Upper lobe of left lung (tissue), 6 donors: ENCODE measurements around the gene GNB5. TPM values are rescaled to one million over a fixed set of nuclear protein-coding genes. Genes with fewer than 3 reads are reported as not detected.
"Not testable (repeated sequence)": the region's sequence is repeated elsewhere in the genome, so short reads cannot be mapped to it uniquely, and the experiment has no call there.

Source experiments
- ATAC-seq, 2 donors: fragments of 200-7000 bp; cut with Tn5 transposase; one replicate each; pipeline ENCODE4 v1.9.1; 2022; ENCODE audit warnings: mild to moderate bottlenecking in 2 of 2, moderate library complexity in 2 of 2; ENCODE audit not compliant: low FRiP score in 2 of 2
- DNase-seq, 2 donors: peaks; one replicate each; pipeline ENCODE4 v3.0.0-alpha.2; 2019 to 2020
- H3K27ac ChIP-seq, 4 donors: fragments of 200-600 bp; sonication (generic); one replicate each; pipeline ENCODE4 v1.5.1; 2016 to 2019
- H3K27me3 ChIP-seq, 4 donors: fragments of 200-600 bp; sonication (generic); one replicate each; pipeline ENCODE4 v1.5.1; 2017 to 2019
- H3K36me3 ChIP-seq, 4 donors: fragments of 200-600 bp; sonication (generic); one replicate each; pipeline ENCODE4 v1.5.1; 2016 to 2019
- H3K4me1 ChIP-seq, 4 donors: fragments of 200-600 bp; sonication (generic); one replicate each; pipeline ENCODE4 v1.5.1; 2018 to 2019
- H3K4me3 ChIP-seq, 4 donors: fragments of 200-600 bp; sonication (generic); one replicate each; pipeline ENCODE4 v1.5.1; 2017 to 2019; ENCODE audit warnings: mild to moderate bottlenecking in 2 of 4, moderate library complexity in 1 of 4
- H3K9me3 ChIP-seq, 4 donors: fragments of 200-600 bp; sonication (generic); one replicate each; pipeline ENCODE4 v1.5.1; 2018 to 2019
- EP300 ChIP-seq, 4 donors: sonication (generic); formaldehyde crosslinking; IDR thresholded peaks; one replicate each; pipeline ENCODE4 v1.5.1; 2017; ENCODE audit warnings: antibody characterized with exemption in 4 of 4, control low read depth in 2 of 4
- POLR2A ChIP-seq, 4 donors: fragments of 450-650 bp; IDR thresholded peaks; one replicate each; pipeline ENCODE4 v1.5.1; 2016 to 2017; ENCODE audit warnings: antibody characterized with exemption in 4 of 4, mild to moderate bottlenecking in 2 of 4
- POLR2AphosphoS5 ChIP-seq, 2 donors: sonication (generic); formaldehyde crosslinking; IDR thresholded peaks; one replicate each; pipeline ENCODE4 v1.5.1; 2017; ENCODE audit warnings: antibody characterized with exemption in 2 of 2
- WGBS, 2 donors: methylation state at CpG; one replicate each; pipeline ENCODE4 v1.1.5; 2017 to 2018; 5-methylcytosine and 5-hydroxymethylcytosine counted together
- total RNA-seq, 6 donors: library from RNA; depleted of rRNA in 4 of 6; stranded (reverse); fragments of >200 nt in 4 of 6; gene quantifications; one replicate each; pipeline versions ENCODE4 v1.1.0 to v1.2.1, GENCODE V29; 2016 to 2021
- TF ChIP-seq, protein P1 (sequence below), 6 experiments: fragments of 450-650 bp in 4 of 6; fragments of 200-600 bp in 2 of 6; sonication (generic) in 2 of 6; IDR thresholded peaks; one replicate each; pipeline ENCODE4 v1.5.1; 2016 to 2019; ENCODE audit warnings: antibody characterized with exemption in 6 of 6
- donor health status: DM: no; HTN: no; CAD: no; lungs with moderate emphysema.
- donor health status: DM: no; HTN: yes; CAD: no; lungs with severe emphysema.

Gene GNB5
- total RNA-seq, 6 donors from 2014 or later: 14.7 to 56.8 (median 31.0) TPM

GRCh38 chr15:52085299-52085698 is 105.9 kb downstream of the GNB5 start:
- Histone ChIP-seq H3K36me3 (no peaks in the 10 kb centered on the region), H3K27ac (no peak overlapping the region), H3K4me1 (peaks cover 0 to 5% (median 0%) of the 10 kb centered on the region in 4 donors), H3K9me3 (peaks cover 8 to 10% (median 10%) of the 10 kb centered on the region in 4 donors), H3K4me3 (no peak overlapping the region), H3K27me3 (no peaks in the 10 kb centered on the region)
- ATAC-seq (no peak), DNase-seq (no peak)
- TF ChIP-seq EP300 (IDR thresholded peaks at IDR 0.05) (no peak), POLR2AphosphoS5 (IDR thresholded peaks at IDR 0.05) (no peak), POLR2A (IDR thresholded peaks at IDR 0.05) (no peak)
- TF ChIP-seq, protein P1, sequence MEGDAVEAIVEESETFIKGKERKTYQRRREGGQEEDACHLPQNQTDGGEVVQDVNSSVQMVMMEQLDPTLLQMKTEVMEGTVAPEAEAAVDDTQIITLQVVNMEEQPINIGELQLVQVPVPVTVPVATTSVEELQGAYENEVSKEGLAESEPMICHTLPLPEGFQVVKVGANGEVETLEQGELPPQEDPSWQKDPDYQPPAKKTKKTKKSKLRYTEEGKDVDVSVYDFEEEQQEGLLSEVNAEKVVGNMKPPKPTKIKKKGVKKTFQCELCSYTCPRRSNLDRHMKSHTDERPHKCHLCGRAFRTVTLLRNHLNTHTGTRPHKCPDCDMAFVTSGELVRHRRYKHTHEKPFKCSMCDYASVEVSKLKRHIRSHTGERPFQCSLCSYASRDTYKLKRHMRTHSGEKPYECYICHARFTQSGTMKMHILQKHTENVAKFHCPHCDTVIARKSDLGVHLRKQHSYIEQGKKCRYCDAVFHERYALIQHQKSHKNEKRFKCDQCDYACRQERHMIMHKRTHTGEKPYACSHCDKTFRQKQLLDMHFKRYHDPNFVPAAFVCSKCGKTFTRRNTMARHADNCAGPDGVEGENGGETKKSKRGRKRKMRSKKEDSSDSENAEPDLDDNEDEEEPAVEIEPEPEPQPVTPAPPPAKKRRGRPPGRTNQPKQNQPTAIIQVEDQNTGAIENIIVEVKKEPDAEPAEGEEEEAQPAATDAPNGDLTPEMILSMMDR (IDR thresholded peaks at IDR 0.05): no peak

- Histone ChIP-seq H3K4me1 (peaks cover 0 to 5% (median 0%) of the 10 kb centered on the region in 4 donors), H3K9me3 (peaks cover 8 to 10% (median 8%) of the 10 kb centered on the region in 4 donors), H3K27ac (no peak overlapping the region), H3K27me3 (no peaks in the 10 kb centered on the region), H3K36me3 (no peaks in the 10 kb centered on the region), H3K4me3 (no peak overlapping the region)
- no peak for TF ChIP-seq POLR2AphosphoS5 (IDR thresholded peaks at IDR 0.05)
- ATAC-seq (no peak), DNase-seq (no peak)
- 82 to 86% methylated on average over 4 of the region's 4 CpGs for WGBS, 2 donors
These were observed 107.6 kb downstream of the GNB5 start for GRCh38 chr15:52083603-52084002.

GRCh38 chr15:52083037-52083359 is 108.2 kb downstream of the GNB5 start:
- not testable (repeated sequence) for H3K27ac ChIP-seq, H3K9me3 ChIP-seq, H3K4me1 ChIP-seq, H3K36me3 ChIP-seq, DNase-seq, H3K27me3 ChIP-seq, ATAC-seq, H3K4me3 ChIP-seq
- 100% methylated on average over 1 of the region's 1 CpG for WGBS, 2 donors

DNA sequence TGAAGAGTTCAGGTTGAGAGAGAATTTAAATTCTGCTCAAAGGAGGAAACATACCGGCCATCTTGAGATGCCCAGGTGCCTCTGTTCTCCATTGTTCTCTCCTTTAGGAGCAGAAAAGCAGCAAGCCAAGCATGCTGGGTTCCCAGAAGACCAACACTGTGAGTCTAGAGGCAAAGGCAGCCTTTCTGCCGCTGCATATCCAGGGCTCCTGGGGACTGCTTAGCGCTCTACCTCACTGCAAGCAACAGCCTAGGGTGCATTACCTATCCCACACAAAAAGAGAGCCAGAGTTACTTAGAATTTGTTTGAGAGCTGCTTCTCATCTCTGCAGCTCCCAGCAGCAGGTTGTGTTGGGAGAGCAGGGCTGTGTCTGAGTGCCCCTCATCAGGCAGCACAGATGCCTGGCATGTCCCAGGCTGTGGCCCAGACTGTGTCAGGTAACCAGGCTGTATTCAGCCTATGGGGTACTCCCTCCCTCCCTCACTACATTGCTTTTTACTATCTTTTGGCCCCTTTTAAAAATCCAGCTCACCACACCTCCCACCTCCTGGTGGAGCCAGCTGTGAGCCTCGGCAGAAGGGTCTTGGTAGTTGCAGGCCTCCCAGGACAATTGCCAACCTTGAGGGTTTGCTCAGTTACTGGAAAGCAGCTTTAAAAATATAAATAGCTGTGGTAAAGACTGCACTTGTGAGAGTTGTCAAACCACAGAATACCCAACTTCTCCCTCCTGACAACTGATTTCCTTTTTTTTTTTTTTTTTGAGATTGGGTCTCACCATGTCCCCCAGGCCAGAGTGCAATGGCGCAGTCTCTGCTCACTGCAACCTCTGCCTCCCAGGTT is 108.8 kb downstream of the GNB5 start:
- no peak overlapping the region for H3K27ac ChIP-seq
- H3K36me3 ChIP-seq: no peaks in the 10 kb centered on the region
- 78 to 82% methylated on average over 5 of the region's 5 CpGs for WGBS, 2 donors
- ATAC-seq (no peak), DNase-seq (no peak)
- H3K27me3 ChIP-seq: no peaks in the 10 kb centered on the region
- H3K4me1 ChIP-seq: peaks cover 0 to 5% (median 0%) of the 10 kb centered on the region in 4 donors
- TF ChIP-seq POLR2AphosphoS5 (IDR thresholded peaks at IDR 0.05) (no peak), POLR2A (IDR thresholded peaks at IDR 0.05) (no peak), EP300 (IDR thresholded peaks at IDR 0.05) (no peak)
- TF ChIP-seq, protein P1 (IDR thresholded peaks at IDR 0.05): no peak
- no peak overlapping the region for H3K4me3 ChIP-seq
- peaks cover 8 to 10% (median 8%) of the 10 kb centered on the region in 4 donors for H3K9me3 ChIP-seq

DNA sequence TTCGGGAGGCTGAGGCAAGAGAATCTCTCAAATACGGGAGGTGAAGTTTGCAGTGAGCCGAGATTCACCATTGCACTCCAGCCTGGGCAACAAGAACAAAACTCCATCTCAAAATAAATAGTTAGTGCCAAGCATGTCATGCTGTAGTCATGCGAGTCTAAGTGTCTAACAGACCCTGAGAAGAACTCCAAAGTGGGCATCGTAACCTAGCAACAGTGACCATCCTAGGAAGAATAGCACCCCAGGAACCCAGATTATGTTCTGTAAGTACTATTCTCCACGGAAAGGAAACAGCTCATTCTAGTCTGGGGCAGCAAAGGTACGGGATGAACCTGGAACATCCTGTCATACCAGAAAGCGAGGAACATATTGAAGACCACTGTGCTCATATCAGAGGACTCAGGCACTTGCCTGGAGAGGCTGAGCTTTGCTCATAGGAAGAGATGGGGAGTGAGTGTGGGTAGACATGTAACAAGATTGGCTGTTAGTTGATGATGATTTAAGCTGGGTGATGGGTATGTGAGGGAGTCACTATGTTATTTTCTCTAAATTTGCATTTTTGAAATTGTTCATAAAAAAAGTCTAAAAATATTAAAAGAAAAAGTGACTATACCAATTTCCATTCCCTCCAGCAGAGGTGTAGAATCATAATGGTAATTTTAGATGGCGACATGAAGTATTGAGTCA is 110.3 kb downstream of the GNB5 start:
- TF ChIP-seq, protein P1 (IDR thresholded peaks at IDR 0.05): no peak
- TF ChIP-seq EP300 (IDR thresholded peaks at IDR 0.05): no peak
- TF ChIP-seq POLR2A (IDR thresholded peaks at IDR 0.05): no peak
- no peak for TF ChIP-seq POLR2AphosphoS5 (IDR thresholded peaks at IDR 0.05)
- 87 to 94% methylated on average over 9 of the region's 9 CpGs for WGBS, 2 donors

More for the DNA sequence above, 110.3 kb downstream of the GNB5 start:
- H3K9me3 ChIP-seq: no peaks in the 10 kb centered on the region
- H3K4me3 ChIP-seq: no peak overlapping the region
- peaks cover 0 to 5% (median 0%) of the 10 kb centered on the region in 4 donors for H3K4me1 ChIP-seq
- no peak for DNase-seq
- ATAC-seq: no peak
- H3K36me3 ChIP-seq: no peaks in the 10 kb centered on the region
- no peaks in the 10 kb centered on the region for H3K27me3 ChIP-seq
- no peak overlapping the region for H3K27ac ChIP-seq
